Small intestine (tissue), 7 donors: ENCODE data around the gene PGP. TPM values are rescaled to one million over a fixed set of nuclear protein-coding genes. Genes with fewer than 3 reads are reported as not detected.

Experiments
- DNase-seq, 2 donors: peaks; one replicate each; pipeline versions ENCODE4 v3.0.0 to v3.0.0-alpha.2; 2013
- FAIRE-seq: peaks from 2 replicates; lab custom pipeline; 2012; peaks lifted over from hg19 to GRCh38; lab: Jason Lieb, UNC
- H3K27ac ChIP-seq, 3 donors: one replicate each; pipeline ENCODE4 v1.5.1; 2013; ENCODE audit warnings: low read length in 2 of 3, mild to moderate bottlenecking in 2 of 3, control low read depth in 1 of 3, inconsistent platforms in 1 of 3, low read depth in 1 of 3, moderate library complexity in 1 of 3
- H3K27me3 ChIP-seq, 3 donors: one replicate each; pipeline ENCODE4 v1.6.1; 2013; ENCODE audit warnings: low read length in 3 of 3, inconsistent platforms in 1 of 3; ENCODE audit not compliant: control insufficient read depth in 3 of 3, insufficient read depth in 3 of 3
- H3K36me3 ChIP-seq, 3 donors: one replicate each; pipeline ENCODE4 v1.6.1; 2013; ENCODE audit warnings: low read length in 3 of 3, inconsistent platforms in 1 of 3, low read depth in 1 of 3, mild to moderate bottlenecking in 1 of 3, moderate library complexity in 1 of 3; ENCODE audit not compliant: control insufficient read depth in 3 of 3, insufficient read depth in 2 of 3
- H3K4me1 ChIP-seq, 3 donors: one replicate each; pipeline ENCODE4 v1.6.1; 2013; ENCODE audit warnings: low read length in 2 of 3, inconsistent platforms in 1 of 3, low read depth in 1 of 3, mild to moderate bottlenecking in 1 of 3, moderate library complexity in 1 of 3; ENCODE audit not compliant: control insufficient read depth in 3 of 3, insufficient read depth in 2 of 3
- H3K4me3 ChIP-seq, 3 donors: one replicate each; pipeline ENCODE4 v1.5.1; 2013; ENCODE audit warnings: low read length in 3 of 3, control low read depth in 1 of 3, inconsistent platforms in 1 of 3, low read depth in 1 of 3, mild to moderate bottlenecking in 1 of 3, moderate library complexity in 1 of 3
- H3K9me3 ChIP-seq, 2 donors: one replicate each; pipeline ENCODE4 v1.6.1; 2013; ENCODE audit warnings: low read depth in 1 of 2, low read length in 1 of 2; ENCODE audit not compliant: control insufficient read depth in 2 of 2, insufficient read depth in 1 of 2
- WGBS, 3 donors: extraction: QIAGEN DNeasy Blood & Tissue Kit; methylation state at CpG; one replicate each; pipeline ENCODE4 v1.1.7; 2013; 5-methylcytosine and 5-hydroxymethylcytosine counted together
- polyA plus RNA-seq, 4 donors: library from polyadenylated mRNA; stranded (reverse) in 3 of 4; unstranded in 1 of 4; fragments of 200-250 nt in 3 of 4; fragments of 120-200 nt in 1 of 4; gene quantifications; one replicate each; pipeline versions ENCODE4 v1.2.1 to v1.2.3, GENCODE V29; 2013
- donor health status: healthy with polysubstance abuse.
- donor health status: control.
- donor health status: control.
- donor health status: Bipolar disorder and iron deficiency.
- donor health status: healthy.

The PGP gene
- polyA plus RNA-seq, 4 donors, result 11.1 to 16.2 (median 13.4) TPM

GRCh38 chr16:2235695-2236336, 21.2 kb upstream of the PGP start:
- no peak for DNase-seq
- H3K4me3 ChIP-seq, result no peak overlapping the region
- FAIRE-seq, result no peak
- H3K4me1 ChIP-seq, result peaks cover 0 to 30% (median 0%) of the 10 kb centered on the region in 3 donors
- H3K36me3 ChIP-seq, result peaks cover 6 to 82% (median 27%) of the 10 kb centered on the region in 3 donors
- H3K9me3 ChIP-seq, result no peaks in the 10 kb centered on the region
- H3K27me3 ChIP-seq, result peaks cover 2 to 30% (median 6%) of the 10 kb centered on the region in 3 donors
- H3K27ac ChIP-seq, result no peak overlapping the region
- 20 to 62% (median 36%) methylated on average over 18 to 19 of the region's 19 CpGs for WGBS, 3 donors

GRCh38 chr16:2235234-2235651, 20.6 kb upstream of the PGP start:
- no peak for FAIRE-seq
- Histone ChIP-seq H3K4me1 (peaks cover 0 to 30% (median 0%) of the 10 kb centered on the region in 3 donors), H3K9me3 (no peaks in the 10 kb centered on the region), H3K36me3 (peaks cover 6 to 82% (median 27%) of the 10 kb centered on the region in 3 donors), H3K4me3 (no peak overlapping the region), H3K27ac (no peak overlapping the region), H3K27me3 (peaks cover 2 to 30% (median 6%) of the 10 kb centered on the region in 3 donors)
- no peak for DNase-seq
- 90 to 94% (median 92%) methylated on average over 25 to 28 of the region's 28 CpGs for WGBS, 3 donors

GRCh38 chr16:2234813-2235170, 20.2 kb upstream of the PGP start:
- H3K36me3 ChIP-seq, result peaks cover 8 to 82% (median 27%) of the 10 kb centered on the region in 3 donors
- DNase-seq (no peak), FAIRE-seq (no peak)
- 87 to 94% (median 89%) methylated on average over 12 to 18 of the region's 18 CpGs for WGBS, 3 donors
- no peak overlapping the region for H3K27ac ChIP-seq
- H3K4me1 ChIP-seq, result peaks cover 0 to 30% (median 0%) of the 10 kb centered on the region in 3 donors
- no peak overlapping the region for H3K4me3 ChIP-seq
- H3K9me3 ChIP-seq, result no peaks in the 10 kb centered on the region
- H3K27me3 ChIP-seq, result peaks cover 2 to 30% (median 6%) of the 10 kb centered on the region in 3 donors

- 69 to 92% (median 78%) methylated on average over 43 to 51 of the region's 51 CpGs for WGBS, 3 donors
- H3K36me3 ChIP-seq, result peaks cover 14 to 82% (median 24%) of the 10 kb centered on the region in 3 donors
- no peaks in the 10 kb centered on the region for H3K9me3 ChIP-seq
- DNase-seq (no peak), FAIRE-seq (no peak)
- H3K4me3 ChIP-seq, result no peak overlapping the region
- H3K27me3 ChIP-seq, result peaks cover 2 to 30% (median 6%) of the 10 kb centered on the region in 3 donors
- peaks cover 0 to 30% (median 0%) of the 10 kb centered on the region in 3 donors for H3K4me1 ChIP-seq
- no peak overlapping the region for H3K27ac ChIP-seq
Observed at GRCh38 chr16:2233872-2234812, 19.5 kb upstream of the PGP start.

GRCh38 chr16:2233046-2233775, 18.6 kb upstream of the PGP start:
- DNase-seq (no peak), FAIRE-seq (no peak)
- Histone ChIP-seq H3K27me3 (peaks cover 2 to 30% (median 6%) of the 10 kb centered on the region in 3 donors), H3K4me3 (no peak overlapping the region), H3K4me1 (peaks cover 0 to 22% (median 0%) of the 10 kb centered on the region in 3 donors), H3K9me3 (no peaks in the 10 kb centered on the region), H3K27ac (no peak overlapping the region), H3K36me3 (peaks cover 14 to 83% (median 27%) of the 10 kb centered on the region in 3 donors)
- WGBS, 3 donors, result 87 to 95% (median 91%) methylated on average over 25 to 28 of the region's 28 CpGs

GRCh38 chr16:2232094-2232990, 17.7 kb upstream of the PGP start:
- Histone ChIP-seq H3K9me3 (no peaks in the 10 kb centered on the region), H3K27me3 (peaks cover 2 to 22% (median 6%) of the 10 kb centered on the region in 3 donors), H3K4me1 (peaks cover 0 to 13% (median 0%) of the 10 kb centered on the region in 3 donors), H3K36me3 (peaks cover 14 to 87% (median 27%) of the 10 kb centered on the region in 3 donors), H3K4me3 (no peak overlapping the region), H3K27ac (no peak overlapping the region)
- FAIRE-seq (no peak), DNase-seq (no peak)
- 92 to 94% (median 92%) methylated on average over 41 of the region's 41 CpGs for WGBS, 3 donors

- no peak overlapping the region for H3K27ac ChIP-seq
- H3K4me1 ChIP-seq, result peaks cover 0 to 4% (median 0%) of the 10 kb centered on the region in 3 donors
- DNase-seq, result no peak
- H3K27me3 ChIP-seq, result peaks cover 0 to 11% (median 2%) of the 10 kb centered on the region in 3 donors
- H3K4me3 ChIP-seq, result no peak overlapping the region
- peaks cover 14 to 94% (median 27%) of the 10 kb centered on the region in 3 donors for H3K36me3 ChIP-seq
- no peaks in the 10 kb centered on the region for H3K9me3 ChIP-seq
- WGBS, 3 donors, result 87 to 90% (median 90%) methylated on average over 29 of the region's 29 CpGs
- FAIRE-seq, result no peak
Observed at GRCh38 chr16:2231016-2231931, 16.6 kb upstream of the PGP start.
